Ureter (tissue), 1 donor: Measurements from ENCODE around the gene ABLIM1. TPM values are rescaled to one million over a fixed set of nuclear protein-coding genes. Genes with fewer than 3 reads are reported as not detected.

Experiments used
- DNase-seq: peaks from one replicate; pipeline ENCODE4 v3.0.0-alpha.2; 2020; ENCODE audit warnings: low spot score
- total RNA-seq: library from RNA; stranded (reverse); gene quantifications from one replicate; pipeline ENCODE4 v1.2.4, GENCODE V29; 2023
- donor health status: DM: yes; HTN: yes; CAD: no.

The ABLIM1 gene
- total RNA-seq, 1 donor from 2014 or later = 129 TPM

DNA sequence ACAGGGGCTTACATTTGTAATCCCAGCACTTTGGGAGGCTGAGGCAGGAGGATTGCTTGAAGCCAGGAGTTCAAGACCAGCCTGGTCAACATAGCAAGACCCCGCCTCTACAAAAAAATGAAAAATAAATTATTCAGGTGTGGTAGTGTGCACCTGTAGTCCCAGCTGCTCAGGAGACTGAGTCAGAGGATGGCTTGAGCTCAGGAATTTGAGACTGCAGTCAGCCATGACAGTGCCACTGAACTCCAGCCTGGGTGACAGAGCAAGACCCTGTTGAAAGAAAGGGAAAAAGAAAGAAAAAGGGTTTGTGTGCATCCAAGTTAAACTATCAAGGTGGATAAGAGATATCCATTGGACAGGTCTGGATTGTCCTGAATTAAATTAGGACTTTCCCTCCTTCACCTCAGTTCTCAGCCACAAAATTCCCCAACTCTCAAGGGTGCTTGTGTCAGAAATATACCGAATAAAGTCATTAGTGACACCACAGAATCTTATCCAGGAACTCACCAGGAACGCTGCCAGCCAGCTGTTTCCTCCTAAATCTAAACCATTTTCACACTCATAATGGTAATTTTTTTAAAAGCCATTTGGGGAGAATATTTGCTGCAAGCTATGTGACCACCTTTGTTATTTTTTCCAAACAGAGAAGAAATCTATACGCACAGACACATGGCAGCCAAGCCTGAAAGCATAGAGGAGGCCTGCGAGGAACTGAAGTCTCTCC, 265.8 kb downstream of the ABLIM1 start:
- DNase-seq = no peak

DNA sequence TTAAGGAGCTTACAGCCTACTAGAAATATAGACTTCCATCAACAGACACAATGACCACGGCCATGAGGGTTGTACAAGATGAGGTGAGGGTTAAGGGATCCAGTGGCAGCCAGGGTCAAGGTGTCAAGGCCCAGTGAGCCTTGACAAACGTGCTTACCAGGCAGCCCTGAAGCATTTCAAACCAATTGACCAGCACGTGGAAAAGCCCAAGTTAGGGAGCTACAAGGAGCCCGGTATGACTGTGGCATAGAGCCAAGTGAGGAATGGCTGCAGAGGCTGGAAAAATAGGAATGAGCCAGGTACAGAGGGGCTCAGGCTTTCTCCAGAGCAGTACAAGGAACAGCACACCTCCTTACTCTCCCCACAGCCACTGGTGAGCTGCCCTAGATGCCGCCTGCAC, 266.5 kb downstream of the ABLIM1 start:
- DNase-seq = no peak

DNA sequence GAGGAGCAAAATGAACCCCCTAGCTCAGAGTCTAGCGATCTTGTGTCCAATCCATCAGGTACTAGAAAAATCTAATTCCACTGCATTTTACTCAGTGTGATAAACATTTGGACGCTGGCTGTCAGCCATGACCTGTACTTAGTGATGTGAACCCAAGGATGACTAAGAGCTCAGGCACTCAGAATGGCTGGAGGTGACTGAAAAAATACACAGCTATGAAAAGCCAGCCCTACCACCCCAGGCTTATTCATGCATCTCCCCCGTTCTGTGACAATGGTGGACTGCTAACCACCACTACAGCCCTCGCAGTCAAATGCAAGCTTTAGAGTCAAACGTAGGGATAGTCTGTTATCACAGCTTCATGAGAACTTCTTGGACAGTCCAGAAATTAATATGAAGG, 268.6 kb downstream of the ABLIM1 start:
- no peak for DNase-seq

DNA sequence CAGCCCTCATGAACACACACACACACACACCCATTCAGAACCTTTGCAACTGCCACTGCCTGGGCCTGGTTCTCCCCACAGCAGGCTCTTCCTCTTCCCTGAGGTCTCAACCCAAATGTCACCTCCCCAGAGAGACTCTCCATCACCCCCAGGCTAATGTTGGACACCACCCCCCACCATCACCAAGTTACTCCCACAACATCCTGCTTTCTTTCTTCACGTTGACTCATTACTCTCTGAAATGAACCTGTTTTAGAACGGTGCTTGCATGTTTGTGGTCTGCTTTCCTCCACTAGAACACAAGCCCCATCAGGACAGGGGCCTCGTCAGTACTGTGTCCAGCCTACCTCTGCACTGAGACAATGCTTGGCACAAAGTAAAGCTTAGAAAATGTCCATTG, 269.8 kb downstream of the ABLIM1 start:
- DNase-seq = no peak

DNA sequence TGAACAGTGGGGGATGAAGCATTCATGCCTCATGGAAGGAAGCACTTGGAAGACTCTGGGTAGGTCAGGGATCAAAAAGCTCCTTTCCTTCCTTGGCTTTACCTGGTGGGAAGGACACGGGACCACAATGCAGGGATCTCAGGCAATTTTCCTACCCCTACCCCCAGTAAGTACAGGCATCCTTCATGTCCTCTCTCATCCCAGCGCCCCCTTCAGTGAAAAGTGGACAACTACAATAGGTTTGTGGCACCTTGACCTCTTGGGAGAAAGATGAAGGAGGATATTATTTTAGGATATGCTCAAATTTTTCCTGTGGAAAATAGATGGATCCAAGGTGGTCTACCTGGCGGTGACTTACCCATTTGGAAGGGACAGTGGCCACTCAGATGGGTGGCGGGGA, 270.3 kb downstream of the ABLIM1 start:
- DNase-seq = no peak

DNA sequence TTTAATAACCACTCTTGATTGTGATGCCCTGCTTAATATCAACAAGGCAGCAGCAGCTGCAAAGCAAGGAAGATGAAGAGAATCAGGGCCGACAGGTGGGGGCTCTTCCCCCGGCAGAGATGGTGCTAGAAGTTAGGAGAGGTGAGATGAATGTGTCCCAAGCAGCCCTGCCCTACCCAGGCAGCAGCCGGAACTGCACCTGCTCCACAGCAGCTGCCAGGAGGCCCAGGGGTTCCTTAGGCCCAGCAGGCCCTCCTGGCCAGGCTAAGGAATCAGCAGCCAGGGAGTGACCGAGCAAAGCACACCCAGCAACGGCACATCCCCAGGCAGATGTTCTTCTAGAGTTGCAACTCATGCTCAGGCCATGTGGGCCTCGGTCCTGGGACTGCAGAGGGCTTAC, 271.6 kb downstream of the ABLIM1 start:
- no peak for DNase-seq

DNA sequence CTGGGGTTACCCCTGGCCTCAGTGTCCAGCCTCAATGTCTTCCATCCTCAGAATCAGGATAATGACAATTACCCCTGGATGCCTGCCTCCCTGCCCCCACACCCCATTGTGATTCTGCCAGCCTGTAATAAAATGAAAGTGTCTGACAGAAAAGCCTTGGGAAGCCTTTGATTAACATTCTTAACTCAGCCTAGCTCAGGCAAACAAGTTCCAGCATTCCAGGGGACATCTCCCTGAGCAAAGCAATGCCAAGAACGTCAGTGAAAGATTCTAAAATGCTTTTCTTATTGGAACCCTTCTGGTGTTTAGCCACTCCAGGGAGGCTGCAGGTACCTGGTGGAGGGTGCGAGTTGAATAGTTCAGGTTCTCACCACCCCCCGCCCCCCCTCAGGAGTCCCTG, 272.5 kb downstream of the ABLIM1 start:
- no peak for DNase-seq

DNA sequence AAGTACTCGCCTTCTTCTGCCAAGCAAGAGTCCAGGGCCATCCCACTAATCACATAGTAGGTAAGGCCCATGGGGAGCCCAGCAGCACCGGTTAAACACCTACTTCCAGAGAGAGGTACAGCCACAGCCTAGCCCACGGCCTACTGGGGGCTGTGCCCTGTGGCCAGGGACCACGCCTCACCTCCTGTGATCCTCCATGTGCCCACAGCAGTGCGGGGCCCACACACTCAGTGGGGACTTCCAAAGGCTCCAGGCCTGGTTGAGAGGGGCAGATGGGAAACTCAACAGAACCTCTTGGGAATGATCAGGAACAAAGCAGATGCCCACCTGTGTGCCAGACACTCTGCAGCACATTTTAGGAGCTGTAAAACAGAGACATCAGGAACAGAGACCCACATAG, 273.5 kb downstream of the ABLIM1 start:
- DNase-seq = no peak

DNA sequence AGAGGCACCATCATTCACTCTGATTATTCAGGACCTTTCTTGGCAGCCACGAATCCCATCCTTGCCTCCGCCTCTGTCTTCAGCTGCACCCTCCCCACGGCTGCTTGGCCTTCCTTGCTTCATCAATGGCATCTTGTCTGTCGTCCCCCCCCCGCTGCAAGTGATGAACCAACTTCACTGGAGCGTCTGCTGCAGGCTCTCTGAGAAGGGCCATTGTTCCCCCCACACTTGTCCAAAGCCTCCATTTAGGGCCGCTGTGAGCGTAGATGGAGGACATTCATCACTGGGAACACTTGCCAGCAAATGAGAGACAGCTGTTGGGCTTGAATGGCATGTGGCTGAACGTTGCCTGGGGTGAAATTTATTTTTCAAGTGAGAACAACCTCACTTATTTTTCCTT, 273.9 kb downstream of the ABLIM1 start:
- no peak for DNase-seq

Other genes starting within 250 kb of the ABLIM1 start
- gene FHIP2A, start 163.5 kb upstream of the ABLIM1 start, total RNA-seq = 38.0 TPM